ENCODE data around the gene OAF. TPM values are rescaled to one million over a fixed set of nuclear protein-coding genes. Genes with fewer than 3 reads are reported as not detected.

The OAF gene
- total RNA-seq, 1 experiment from 2014 or later: 13.8 TPM

DNA sequence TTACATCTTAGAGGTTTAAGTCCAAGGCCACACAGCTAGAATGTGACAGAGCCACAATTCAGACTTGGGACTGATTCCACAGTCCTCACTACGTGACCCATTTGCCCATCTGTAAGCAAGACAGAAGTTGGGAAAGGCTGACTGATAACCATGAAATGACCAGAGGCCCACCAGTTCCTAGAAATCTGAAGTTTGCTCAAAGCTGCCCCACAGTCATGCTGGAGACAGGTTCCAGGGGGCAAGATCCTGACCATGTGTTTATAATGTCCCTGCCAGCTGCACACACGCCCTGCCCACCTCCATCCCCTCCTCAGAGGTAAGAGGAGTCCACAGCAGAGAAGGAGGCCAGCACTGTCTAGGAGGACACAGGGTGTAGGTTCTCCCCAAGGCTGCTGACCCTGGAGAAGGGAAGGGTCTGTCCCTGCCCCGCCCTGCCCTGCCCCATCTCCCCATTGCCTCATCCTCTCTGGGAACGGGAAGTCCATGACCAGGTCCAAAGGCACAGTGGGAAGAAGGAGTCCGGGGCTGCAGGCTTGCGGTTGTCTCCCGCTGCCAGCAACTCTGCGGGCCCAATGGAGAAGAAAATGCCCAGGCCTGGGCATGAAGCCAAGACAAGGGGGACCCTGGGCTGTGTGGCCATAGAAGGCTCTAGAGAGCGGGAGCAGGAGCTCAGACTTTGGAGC is 11.9 kb upstream of the OAF start:
- no peak for DNase-seq (ENCODE audit: low spot score)
- in situ Hi-C loops (cut with HindIII; ENCODE audit: low sequenced_read_pairs): no loop called here

DNA sequence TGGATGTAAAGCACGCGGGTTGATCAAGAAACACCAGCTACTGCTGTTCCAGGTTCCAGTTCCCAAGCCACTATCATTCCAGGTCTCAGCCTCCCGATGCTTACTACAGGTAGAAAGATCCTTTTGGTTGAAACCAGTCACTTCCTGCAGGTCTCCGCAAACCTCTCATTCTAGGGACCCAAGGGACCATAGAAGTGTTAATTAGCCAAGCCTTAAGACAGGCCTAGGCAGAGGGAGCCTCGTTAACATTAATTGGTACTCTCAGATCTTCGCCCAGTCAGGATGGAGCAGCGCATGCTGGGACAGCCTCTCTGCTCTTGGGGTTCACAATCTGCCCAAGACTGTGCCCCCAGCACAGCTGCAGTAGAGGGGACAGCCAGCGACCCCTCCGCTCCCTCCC is 11.2 kb upstream of the OAF start:
- DNase-seq (ENCODE audit: low spot score): no peak
- in situ Hi-C loops (cut with HindIII; ENCODE audit: low sequenced_read_pairs): no loop called here

DNA sequence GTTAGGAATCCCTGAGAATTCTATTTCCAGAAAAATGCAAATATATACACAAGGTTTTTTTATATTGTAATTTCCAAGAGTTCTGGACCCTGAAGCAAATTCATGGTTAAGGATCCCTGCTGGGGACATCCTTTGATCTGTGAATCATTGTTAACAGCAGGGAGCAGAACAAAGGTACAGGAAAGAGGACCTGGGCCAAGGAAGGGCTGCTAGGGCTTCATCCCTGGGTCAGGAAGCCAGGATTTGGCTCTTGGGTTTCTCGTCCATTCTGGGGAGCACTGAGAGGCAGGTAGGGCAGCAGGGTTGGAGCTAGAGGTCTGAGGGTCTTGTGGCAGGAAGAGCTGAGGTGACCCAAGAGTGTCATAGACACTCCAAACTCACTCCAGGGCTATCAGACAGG is 10.2 kb upstream of the OAF start:
- in situ Hi-C loops (cut with HindIII; ENCODE audit: low sequenced_read_pairs): no loop called here
- no peak for DNase-seq (ENCODE audit: low spot score)

DNA sequence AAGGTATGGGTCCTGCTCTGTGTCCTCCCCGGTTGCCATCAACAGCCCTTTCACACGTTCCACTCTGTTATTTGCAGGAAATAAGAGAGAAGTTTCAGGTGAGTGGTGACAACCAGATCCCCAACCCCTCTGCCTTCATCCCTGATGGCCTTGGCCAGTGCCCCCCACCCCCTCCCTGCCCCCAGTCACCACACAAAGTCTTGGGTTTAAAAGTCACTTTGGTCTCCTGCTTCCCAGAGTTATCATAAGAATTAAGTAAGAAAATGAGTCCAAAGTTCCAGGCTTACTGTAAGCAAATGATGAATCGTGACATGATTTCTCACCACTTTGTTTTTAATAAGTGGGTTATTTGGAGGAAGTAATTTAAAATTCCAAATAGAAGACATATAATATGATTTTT is 9.2 kb upstream of the OAF start:
- in situ Hi-C loops (cut with HindIII; ENCODE audit: low sequenced_read_pairs): no loop called here

DNA sequence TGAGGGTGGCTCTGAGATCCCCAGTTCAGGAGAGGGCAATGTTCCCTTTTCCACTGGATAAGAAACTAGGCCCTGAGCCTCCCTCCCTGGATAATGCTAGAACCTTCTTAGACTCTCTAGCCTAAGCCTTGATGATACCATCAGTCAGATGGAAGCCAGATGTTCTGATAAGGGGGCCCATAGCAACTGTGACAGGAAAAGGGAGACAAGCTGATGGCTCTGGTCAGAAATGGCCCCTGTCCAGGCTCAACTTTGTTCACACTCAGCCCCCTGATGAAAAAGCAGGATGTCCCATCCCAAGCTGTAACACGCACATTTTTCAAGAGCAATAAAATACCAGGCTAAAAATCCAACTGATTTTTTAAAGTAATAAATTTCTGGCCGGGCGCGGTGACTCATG is 7.2 kb upstream of the OAF start:
- in situ Hi-C loops (cut with HindIII; ENCODE audit: low sequenced_read_pairs): no loop called here
- DNase-seq (ENCODE audit: low spot score): no peak

More for the DNA sequence above, 9.2 kb upstream of the OAF start:
- no peak for DNase-seq (ENCODE audit: low spot score)

DNA sequence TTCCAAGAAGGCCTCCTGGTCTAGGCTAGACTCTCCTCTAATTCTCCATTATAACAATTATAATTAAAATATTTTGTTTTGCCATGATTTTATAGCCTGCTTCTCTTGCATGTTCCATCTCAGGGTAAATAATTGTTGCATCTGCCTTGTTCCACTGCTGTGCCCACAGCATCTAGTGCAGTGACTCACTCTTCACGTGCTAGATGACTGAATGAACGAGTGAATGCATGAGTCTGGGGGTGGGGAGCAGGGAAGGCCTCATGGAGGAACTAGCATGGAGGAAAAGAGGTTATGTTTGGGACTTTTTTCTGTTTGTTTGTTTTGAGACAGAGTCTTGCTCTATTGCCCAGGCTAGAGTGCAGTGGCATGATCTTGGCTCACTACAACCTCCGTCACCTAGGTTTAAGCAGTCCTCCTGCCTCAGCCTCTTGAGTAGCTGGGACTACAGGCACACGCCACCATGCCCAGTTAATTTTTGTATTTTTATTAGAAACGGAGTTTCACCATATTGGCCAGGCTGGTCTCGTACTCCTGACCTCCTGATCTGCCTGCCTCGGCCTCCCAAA is 5.2 kb upstream of the OAF start:
- in situ Hi-C loops (cut with HindIII; ENCODE audit: low sequenced_read_pairs): no loop called here
- DNase-seq (ENCODE audit: low spot score): no peak

DNA sequence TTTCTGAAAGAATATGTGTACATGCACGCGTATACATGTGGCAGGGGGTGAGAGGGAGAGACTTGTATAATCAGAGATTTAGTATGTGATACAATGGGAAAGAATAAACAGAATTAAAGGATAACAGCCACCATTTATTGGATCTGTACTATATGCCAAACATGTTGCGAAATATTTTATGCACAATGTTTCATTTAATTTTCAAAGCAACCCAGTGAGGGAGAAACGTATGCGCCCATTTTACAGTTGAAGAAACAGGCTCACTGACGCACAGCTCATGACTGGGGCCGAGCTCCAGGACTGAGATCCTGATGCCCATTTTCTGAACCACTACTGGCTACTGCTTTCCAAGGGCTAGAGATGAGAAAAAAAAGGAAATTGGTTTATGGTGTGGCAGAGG is 3.3 kb upstream of the OAF start:
- no peak for DNase-seq (ENCODE audit: low spot score)
- in situ Hi-C loops (cut with HindIII; ENCODE audit: low sequenced_read_pairs): no loop called here

DNA sequence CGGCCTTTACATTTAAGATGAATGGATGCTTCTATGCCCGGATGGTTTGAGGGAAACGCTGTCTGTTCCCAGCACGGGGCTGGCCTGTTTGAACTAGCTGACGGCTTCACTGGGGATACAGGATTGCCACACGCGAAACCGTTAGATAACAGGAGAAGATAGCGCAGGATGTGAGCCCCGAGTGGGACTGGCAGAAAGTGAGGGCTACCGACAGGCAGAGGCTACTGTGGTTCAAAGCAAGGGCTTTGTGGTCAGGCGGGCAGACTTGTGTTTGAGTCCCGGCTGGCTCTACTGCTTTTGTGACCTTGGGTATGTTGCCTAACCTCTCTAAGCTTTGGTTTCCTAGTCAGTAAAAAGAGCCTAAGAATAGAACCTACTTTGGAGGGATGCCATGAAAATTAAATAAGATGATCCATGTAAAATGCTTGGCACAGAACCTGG is 2.8 kb upstream of the OAF start:
- in situ Hi-C loops (cut with HindIII; ENCODE audit: low sequenced_read_pairs): no loop called here
- DNase-seq (ENCODE audit: low spot score): no peak

DNA sequence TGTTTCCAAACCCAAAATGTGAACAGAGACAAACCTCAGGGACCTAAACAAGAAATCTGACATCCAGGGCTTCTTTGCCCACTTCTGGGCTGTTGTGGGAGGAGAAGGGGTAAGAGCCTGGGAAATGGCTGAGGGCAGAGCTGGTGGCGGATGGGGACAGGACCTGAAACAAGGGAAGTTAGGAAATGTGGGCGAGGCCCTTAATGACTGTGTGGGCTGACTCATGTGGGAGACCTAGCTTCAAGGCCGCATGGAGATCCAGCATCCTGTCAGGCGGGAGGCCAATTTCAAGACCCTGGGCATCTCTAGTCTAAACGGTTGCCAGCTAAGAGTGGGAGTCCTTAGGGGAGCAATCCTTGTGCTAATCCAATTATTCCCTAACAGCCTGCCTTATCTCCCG is 2.1 kb upstream of the OAF start:
- in situ Hi-C loops (cut with HindIII; ENCODE audit: low sequenced_read_pairs): no loop called here
- DNase-seq (ENCODE audit: low spot score): no peak

DNA sequence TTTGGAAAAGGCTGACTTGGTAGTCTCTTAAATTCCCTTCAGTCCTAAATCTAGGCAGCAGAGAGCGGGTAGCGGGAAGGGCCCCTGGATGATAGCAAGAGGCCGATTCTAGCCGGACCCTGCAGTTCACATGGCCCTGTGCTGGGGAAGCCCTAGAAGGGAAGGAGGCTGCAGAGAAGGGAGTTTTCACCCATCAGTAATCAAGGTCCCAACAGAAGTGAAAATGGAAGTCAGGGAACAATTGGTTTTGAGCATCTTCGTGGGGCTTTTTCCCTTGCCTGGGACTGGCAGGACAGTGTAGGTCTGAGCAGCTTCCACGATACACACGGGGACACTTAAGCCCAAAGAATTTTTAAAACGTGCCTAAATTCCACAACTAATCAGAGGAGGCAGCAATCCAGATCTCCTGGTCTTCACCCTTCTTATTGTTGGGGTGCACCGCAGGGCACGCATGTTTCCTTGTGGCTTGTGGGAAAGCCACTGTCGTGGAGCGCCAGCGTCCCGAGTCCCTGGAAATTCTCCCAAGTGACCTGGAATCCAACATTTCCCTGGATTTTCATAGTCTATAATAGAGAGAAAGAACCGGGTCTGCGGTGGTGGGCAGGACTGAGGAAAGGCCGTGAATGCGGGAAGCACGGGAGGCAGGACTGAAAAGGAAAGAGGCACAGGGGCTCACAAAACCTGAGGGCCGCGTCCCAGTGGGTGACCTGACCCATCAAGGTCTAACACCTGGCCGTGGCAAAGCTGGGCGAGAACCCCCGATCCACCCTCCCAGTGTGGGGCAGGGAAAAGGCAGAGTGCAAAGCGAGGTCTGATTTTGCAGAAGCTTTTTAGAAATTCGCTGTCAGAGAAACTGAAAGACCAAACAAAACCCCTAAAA is 846 bp upstream of the OAF start:
- DNase-seq (ENCODE audit: low spot score): no peak
- in situ Hi-C loops (cut with HindIII; ENCODE audit: low sequenced_read_pairs): no loop called here

DNA sequence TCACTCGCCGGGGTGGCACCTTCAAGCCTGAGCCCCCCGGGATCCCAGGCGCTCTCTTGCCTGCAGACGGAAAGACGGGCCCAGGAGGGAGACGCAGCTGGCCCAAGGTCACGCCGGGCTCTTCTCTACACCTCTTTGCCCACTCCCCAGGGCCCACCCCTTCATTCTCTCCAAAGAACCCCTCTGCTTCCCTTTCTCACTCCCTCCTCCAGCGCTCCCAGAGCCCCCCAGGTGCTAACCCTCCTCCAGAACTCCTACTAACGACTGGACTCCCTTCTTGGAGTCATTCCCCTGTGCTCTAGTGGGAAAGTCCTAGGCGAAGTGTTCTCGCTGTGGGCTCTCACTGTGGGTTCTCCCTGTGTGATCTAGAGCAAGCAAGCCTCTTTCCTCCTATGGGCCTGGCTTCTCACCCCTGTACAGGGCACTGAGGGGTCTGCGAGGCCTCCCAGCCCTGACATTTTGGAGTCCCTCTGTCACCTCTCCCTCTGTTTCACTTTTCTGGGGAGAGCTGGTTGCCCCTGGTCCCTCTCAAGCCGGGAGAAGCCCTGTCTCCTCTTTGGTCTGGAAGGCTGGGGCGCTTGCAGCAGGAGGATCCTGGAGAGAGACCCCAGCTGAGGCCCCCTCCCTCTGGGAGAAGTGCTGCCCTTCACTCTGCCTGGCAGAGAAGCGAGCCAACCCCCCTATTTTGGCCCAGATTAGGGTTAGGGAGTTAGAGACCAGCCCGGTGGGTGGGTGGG is 858 bp downstream of the OAF start:
- no peak for DNase-seq (ENCODE audit: low spot score)
- in situ Hi-C loops (cut with HindIII; ENCODE audit: low sequenced_read_pairs): no loop called here

DNA sequence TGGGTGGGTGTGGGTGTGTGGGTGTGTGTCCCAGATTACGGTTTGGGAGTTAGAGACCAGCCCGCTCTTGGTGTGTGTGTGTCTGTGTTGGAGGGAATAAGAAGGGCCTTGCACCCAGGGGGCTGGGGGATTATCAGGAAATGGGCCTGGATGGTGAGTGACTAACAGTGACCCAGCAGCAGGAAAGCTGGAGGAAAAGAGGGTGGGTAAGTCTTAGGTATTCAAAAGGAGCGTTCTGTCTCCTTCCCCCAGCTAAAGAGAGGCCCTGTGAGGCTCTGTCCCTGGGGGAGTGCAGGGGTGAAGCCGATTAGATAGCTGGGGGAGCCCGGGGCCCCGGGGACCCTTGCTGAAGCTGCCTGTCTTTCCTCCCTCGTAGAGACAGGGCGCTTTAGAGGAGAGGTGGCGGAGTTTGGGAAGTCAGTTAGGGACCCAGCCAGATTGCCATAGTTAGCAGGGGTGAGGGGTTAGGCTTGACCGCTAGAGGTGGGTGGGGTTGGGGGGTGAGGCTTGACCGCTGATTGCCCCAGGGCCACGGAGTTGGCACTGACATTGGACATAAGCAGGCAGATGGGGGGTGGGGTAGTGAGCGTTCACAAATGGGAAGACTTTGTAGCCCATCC is 1.5 kb downstream of the OAF start:
- in situ Hi-C loops (cut with HindIII; ENCODE audit: low sequenced_read_pairs): no loop called here
- no peak for DNase-seq (ENCODE audit: low spot score)

DNA sequence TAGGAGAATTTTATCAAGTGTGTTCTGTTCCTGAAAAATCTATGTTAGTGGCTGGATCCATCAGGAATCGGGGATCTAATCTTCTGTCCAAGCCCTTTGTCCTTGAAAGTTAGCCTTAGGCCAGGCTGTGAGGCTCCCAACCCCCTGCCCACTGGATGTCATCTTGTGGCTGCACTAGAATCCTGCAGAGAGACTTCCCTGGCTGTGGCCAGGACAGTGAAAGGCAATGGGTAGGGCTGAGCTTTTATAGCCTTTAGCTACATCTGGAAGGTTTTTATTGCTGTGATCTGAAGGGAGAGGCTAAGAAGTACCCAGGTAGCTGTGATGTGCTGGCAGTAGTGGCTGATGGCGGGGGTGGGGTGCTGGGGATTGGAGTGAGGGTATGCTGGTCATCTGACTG is 2.1 kb downstream of the OAF start:
- in situ Hi-C loops (cut with HindIII; ENCODE audit: low sequenced_read_pairs): no loop called here
- no peak for DNase-seq (ENCODE audit: low spot score)

DNA sequence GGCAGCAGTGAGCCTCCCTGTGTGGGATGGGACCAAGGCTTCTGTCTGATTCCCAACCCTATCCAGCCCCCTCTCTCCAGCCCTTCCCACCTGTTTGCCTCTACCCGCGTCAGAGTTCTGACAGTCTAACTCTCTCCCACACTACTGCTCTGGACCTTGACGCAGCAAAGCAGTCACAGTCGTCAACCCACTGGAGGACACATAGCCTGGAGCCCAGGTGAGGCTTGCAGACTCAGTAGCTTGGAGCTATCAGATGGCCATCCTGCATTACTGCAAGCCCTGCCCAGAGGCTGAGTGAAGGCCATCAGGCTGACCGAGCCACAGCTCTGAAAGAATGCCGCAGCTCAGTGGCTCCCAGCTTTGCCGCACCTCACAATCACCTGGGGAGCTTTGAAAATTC is 3.7 kb downstream of the OAF start:
- in situ Hi-C loops (cut with HindIII; ENCODE audit: low sequenced_read_pairs): no loop called here
- no peak for DNase-seq (ENCODE audit: low spot score)

DNA sequence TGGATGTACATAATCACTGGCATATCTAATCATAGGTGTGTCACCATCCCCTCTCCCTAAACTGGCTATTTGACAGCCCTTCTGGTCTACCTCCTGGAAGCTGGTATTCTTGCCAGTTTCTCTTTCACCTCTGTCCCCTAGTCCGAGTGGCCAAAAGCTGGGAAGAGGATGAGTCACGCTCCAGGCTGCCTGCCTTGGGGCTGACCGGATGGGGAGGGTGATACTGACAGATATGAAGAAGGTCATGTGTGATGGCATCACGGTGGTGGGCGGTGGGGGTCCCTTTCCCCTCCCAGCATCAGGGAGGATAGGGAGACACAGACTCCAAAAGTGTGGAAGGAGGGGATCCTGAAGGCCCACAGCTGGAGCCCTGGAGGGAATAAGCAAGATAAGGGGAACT is 4.8 kb downstream of the OAF start:
- no peak for DNase-seq (ENCODE audit: low spot score)
- in situ Hi-C loops (cut with HindIII; ENCODE audit: low sequenced_read_pairs): no loop called here

DNA sequence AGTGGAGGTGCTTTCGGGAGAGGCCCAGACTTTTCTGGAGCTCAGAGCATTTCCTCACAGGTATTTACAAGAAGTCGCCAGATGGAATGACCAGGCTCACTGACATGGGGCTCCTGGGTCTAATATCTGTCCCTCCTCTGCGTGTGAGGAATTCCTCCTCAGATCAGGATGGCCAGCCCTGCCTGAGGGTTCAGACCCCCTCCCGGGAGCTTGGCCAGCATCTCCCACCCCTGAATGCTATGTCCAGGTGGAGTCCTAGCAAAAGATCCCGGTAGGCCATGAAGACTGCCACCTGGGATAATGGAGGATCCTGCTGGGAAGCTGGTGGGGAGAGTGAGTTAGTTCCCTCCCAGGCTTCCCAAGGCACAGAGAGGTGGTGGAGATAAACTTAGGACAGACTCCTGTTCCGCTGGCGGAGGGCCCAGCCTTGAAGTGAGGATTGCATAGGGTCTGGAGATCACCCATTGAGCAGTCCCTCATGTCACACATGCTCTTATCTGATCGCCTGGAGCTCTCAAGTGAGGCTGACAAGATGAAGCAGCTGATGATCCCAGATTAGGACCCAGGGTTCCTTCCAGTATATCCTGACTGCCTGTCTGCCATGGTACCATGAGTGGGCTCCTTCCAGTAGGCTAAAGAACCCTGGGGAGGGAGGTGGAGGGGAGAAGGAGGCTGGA is 5.7 kb downstream of the OAF start:
- in situ Hi-C loops (cut with HindIII; ENCODE audit: low sequenced_read_pairs): no loop called here

DNA sequence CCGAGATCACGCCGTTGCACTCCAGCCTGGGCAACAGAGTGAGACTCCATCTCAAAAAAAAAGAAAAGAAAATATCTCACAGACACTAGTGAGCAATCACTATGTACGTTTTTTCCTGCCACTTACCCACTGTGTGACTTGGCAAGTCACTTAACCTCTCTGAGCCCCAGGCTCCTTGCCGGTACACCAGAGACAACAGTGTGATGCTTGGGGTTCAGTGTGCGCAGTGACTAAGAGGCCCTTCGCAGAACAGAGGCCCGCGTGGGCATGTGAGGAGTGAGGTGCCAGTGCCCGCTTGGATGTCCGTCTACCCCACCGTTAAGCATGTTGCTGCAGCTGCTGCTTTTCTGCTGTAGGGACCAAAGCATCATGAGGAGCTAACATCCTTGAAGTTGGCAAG is 6.7 kb downstream of the OAF start:
- in situ Hi-C loops (cut with HindIII; ENCODE audit: low sequenced_read_pairs): no loop called here
- DNase-seq (ENCODE audit: low spot score): no peak

More for the DNA sequence above, 5.7 kb downstream of the OAF start:
- no peak for DNase-seq (ENCODE audit: low spot score)

DNA sequence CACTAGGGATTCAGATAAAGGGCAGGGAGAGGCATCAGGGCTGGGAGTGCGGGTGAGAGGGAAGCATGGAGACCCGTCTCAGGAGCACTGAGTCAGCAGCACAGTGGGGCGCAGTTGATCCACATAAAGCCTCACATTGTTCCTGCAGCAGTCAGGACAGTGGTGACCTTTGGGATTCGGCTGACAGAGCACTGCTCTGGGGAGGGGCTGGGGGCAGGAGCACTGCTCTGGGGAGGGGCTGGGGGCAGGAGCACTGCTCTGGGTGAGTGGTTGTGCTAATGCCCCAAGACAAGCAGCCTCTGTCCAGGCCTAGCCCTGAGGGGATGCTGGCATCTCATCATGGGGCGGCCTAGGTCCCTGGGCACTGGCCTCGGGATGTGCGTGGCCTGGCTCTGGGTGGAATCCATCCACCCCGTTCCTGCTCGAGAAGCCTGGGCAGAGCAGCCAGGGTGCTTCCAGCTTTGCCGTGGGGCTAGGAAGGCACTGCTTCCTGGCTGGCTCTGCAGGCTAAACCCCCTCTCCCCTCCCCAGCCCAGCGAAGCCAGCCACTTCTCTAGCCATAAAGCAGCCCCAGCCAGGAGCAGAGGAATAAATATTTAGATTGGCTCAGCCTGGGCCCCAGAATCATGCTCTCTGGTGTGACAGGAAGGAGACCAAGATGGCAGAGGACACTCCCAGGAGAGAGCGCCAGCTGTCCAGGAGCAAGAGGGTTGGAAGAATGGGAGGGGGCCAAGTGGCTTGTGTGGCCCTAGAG is 7.3 kb downstream of the OAF start:
- in situ Hi-C loops (cut with HindIII; ENCODE audit: low sequenced_read_pairs): no loop called here
- DNase-seq (ENCODE audit: low spot score): no peak

Measured in G401 (cell line).